GM18507 (cell line): ENCODE measurements around the gene KIAA2012.
"Not testable (repeated sequence)": the region's sequence is repeated elsewhere in the genome, so short reads cannot be mapped to it uniquely, and the experiment has no call there.

Experiments used
- DNase-seq: peaks from one replicate; pipeline ENCODE4 v3.0.0; 2011; ENCODE audit warnings: low read depth; ENCODE audit not compliant: insufficient read length; ENCODE audit errors: extremely low spot score
- FAIRE-seq: peaks from 2 replicates; lab custom pipeline; 2011; peaks lifted over from hg19 to GRCh38; lab: Jason Lieb, UNC

Gene KIAA2012

GRCh38 chr2:202135091-202135874 lies 62.2 kb downstream of the KIAA2012 start:
- DNase-seq (no peak), FAIRE-seq (no peak)

- not testable (repeated sequence) for DNase-seq, FAIRE-seq
Measured at GRCh38 chr2:202136039-202136438, 63.0 kb downstream of the KIAA2012 start.

GRCh38 chr2:202136526-202136925 lies 63.5 kb downstream of the KIAA2012 start:
- no peak for DNase-seq
- FAIRE-seq: no peak

GRCh38 chr2:202140522-202141252 lies 67.6 kb downstream of the KIAA2012 start:
- DNase-seq (no peak), FAIRE-seq (no peak)

- FAIRE-seq (no peak), DNase-seq (no peak)
Measured at GRCh38 chr2:202141329-202141947, 68.4 kb downstream of the KIAA2012 start.

GRCh38 chr2:202142540-202142939 lies 69.5 kb downstream of the KIAA2012 start:
- DNase-seq (no peak), FAIRE-seq (no peak)

GRCh38 chr2:202147775-202148174 lies 74.7 kb downstream of the KIAA2012 start:
- no peak for FAIRE-seq
- DNase-seq: no peak

GRCh38 chr2:202148515-202149154 lies 75.6 kb downstream of the KIAA2012 start:
- no peak for DNase-seq
- FAIRE-seq: no peak

GRCh38 chr2:202149155-202149762 lies 76.2 kb downstream of the KIAA2012 start:
- FAIRE-seq: no peak

GRCh38 chr2:202149936-202150335 lies 76.9 kb downstream of the KIAA2012 start:
- no peak for DNase-seq

More at GRCh38 chr2:202149155-202149762, 76.2 kb downstream of the KIAA2012 start:
- DNase-seq: no peak

GRCh38 chr2:202152104-202152715 lies 79.2 kb downstream of the KIAA2012 start:
- no peak for DNase-seq
- no peak for FAIRE-seq

More at GRCh38 chr2:202149936-202150335, 76.9 kb downstream of the KIAA2012 start:
- FAIRE-seq: no peak

GRCh38 chr2:202154613-202155012 lies 81.6 kb downstream of the KIAA2012 start:
- DNase-seq: no peak
- FAIRE-seq: no peak

- FAIRE-seq: no peak
- DNase-seq: no peak
Measured at GRCh38 chr2:202157211-202157990, 84.3 kb downstream of the KIAA2012 start.

GRCh38 chr2:202158796-202159195 lies 85.7 kb downstream of the KIAA2012 start:
- FAIRE-seq (no peak), DNase-seq (no peak)

GRCh38 chr2:202161151-202161835 lies 88.2 kb downstream of the KIAA2012 start:
- FAIRE-seq (no peak), DNase-seq (no peak)

- FAIRE-seq: no peak
Measured at GRCh38 chr2:202164411-202164810, 91.4 kb downstream of the KIAA2012 start.

GRCh38 chr2:202165208-202165607 lies 92.2 kb downstream of the KIAA2012 start:
- no peak for FAIRE-seq

More at GRCh38 chr2:202164411-202164810, 91.4 kb downstream of the KIAA2012 start:
- no peak for DNase-seq

GRCh38 chr2:202165945-202166344 lies 92.9 kb downstream of the KIAA2012 start:
- DNase-seq (no peak), FAIRE-seq (no peak)

More at GRCh38 chr2:202165208-202165607, 92.2 kb downstream of the KIAA2012 start:
- no peak for DNase-seq
